ENCODE results near the gene OR4Q3. TPM values are rescaled to one million over a fixed set of nuclear protein-coding genes. Genes with fewer than 3 reads are reported as not detected.

Gene OR4Q3
- polyA plus RNA-seq, 1 experiment, result not detected

Small RNA genes within 50 kb of the gene (small RNA-seq; reads per million reads assigned to genes)
- gene AL512310.1 (ENCODE audit: insufficient read length, low read depth), result not detected

Other genes starting within 250 kb of the OR4Q3 start
- not detected in 2 replicates for gene OR11H2, start 29.7 kb upstream of the OR4Q3 start, polyA plus RNA-seq (2011; rRNA removed)
- not detected in 2 replicates for gene OR4M1, start 29.9 kb downstream of the OR4Q3 start, polyA plus RNA-seq (2011; rRNA removed)
- not detected in 2 replicates for gene OR4N2, start 60.2 kb downstream of the OR4Q3 start, polyA plus RNA-seq (2011; rRNA removed)
- gene OR4K2, start 131.6 kb downstream of the OR4Q3 start, polyA plus RNA-seq (2011; rRNA removed), result not detected in 2 replicates
- gene OR4K5, start 177.0 kb downstream of the OR4Q3 start, polyA plus RNA-seq (2011; rRNA removed), result not detected in 2 replicates
- not detected in 2 replicates for gene OR4K1, start 187.3 kb downstream of the OR4Q3 start, polyA plus RNA-seq (2011; rRNA removed)
- not detected in 2 replicates for gene OR4K15, start 232.0 kb downstream of the OR4Q3 start, polyA plus RNA-seq (2011; rRNA removed)

Measured in AG04450 (cell line).